Mucosa of stomach (tissue), 1 donor: ENCODE results near the gene GPR153.
"Not testable (repeated sequence)": the region's sequence is repeated elsewhere in the genome, so short reads cannot be mapped to it uniquely, and the experiment has no call there.

Source experiments
- H3K27me3 ChIP-seq: one replicate; pipeline ENCODE4 v1.7.0; 2013; ENCODE audit warnings: mild to moderate bottlenecking, low read length; ENCODE audit not compliant: control insufficient read depth, insufficient read depth
- H3K36me3 ChIP-seq: one replicate; pipeline ENCODE4 v1.7.0; 2013; ENCODE audit warnings: low read length; ENCODE audit not compliant: control insufficient read depth, insufficient read depth
- H3K4me1 ChIP-seq: one replicate; pipeline ENCODE4 v1.7.0; 2013; ENCODE audit warnings: mild to moderate bottlenecking, low read length; ENCODE audit not compliant: control insufficient read depth, insufficient read depth
- H3K4me3 ChIP-seq: one replicate; pipeline ENCODE4 v1.7.0; 2013; ENCODE audit warnings: low read length
- H3K9ac ChIP-seq: one replicate; pipeline ENCODE4 v1.7.0; 2013; ENCODE audit warnings: mild to moderate bottlenecking, low read length, moderate library complexity
- H3K9me3 ChIP-seq: one replicate; pipeline ENCODE4 v1.7.0; 2013; ENCODE audit warnings: mild to moderate bottlenecking, low read length, moderate library complexity; ENCODE audit not compliant: control insufficient read depth
- donor health status: Pancreatic carcinoma.

Gene GPR153

GRCh38 chr1:6225651-6226050 is 35.2 kb downstream of the GPR153 start:
- Histone ChIP-seq H3K36me3 (peaks cover 11% of the 10 kb centered on the region), H3K4me3 (no peak overlapping the region), H3K9me3 (no peaks in the 10 kb centered on the region), H3K9ac (no peak overlapping the region), H3K27me3 (no peaks in the 10 kb centered on the region), H3K4me1 (no peaks in the 10 kb centered on the region)

GRCh38 chr1:6224718-6225117 is 36.2 kb downstream of the GPR153 start:
- Histone ChIP-seq H3K4me1 (no peaks in the 10 kb centered on the region), H3K27me3 (no peaks in the 10 kb centered on the region), H3K9me3 (no peaks in the 10 kb centered on the region), H3K9ac (no peak overlapping the region), H3K4me3 (no peak overlapping the region), H3K36me3 (peaks cover 11% of the 10 kb centered on the region)

- peaks cover 11% of the 10 kb centered on the region for H3K36me3 ChIP-seq
- H3K4me3 ChIP-seq: no peak overlapping the region
- H3K9ac ChIP-seq: no peak overlapping the region
- no peaks in the 10 kb centered on the region for H3K27me3 ChIP-seq
- H3K4me1 ChIP-seq: no peaks in the 10 kb centered on the region
- no peaks in the 10 kb centered on the region for H3K9me3 ChIP-seq
These were observed 37.3 kb downstream of the GPR153 start for GRCh38 chr1:6223617-6224016.

- Histone ChIP-seq H3K27me3 (no peaks in the 10 kb centered on the region), H3K9ac (no peak overlapping the region), H3K4me1 (no peaks in the 10 kb centered on the region), H3K4me3 (no peak overlapping the region), H3K36me3 (peaks cover 11% of the 10 kb centered on the region), H3K9me3 (no peaks in the 10 kb centered on the region)
These were observed 38.3 kb downstream of the GPR153 start for GRCh38 chr1:6222636-6223035.

- Histone ChIP-seq H3K27me3 (no peaks in the 10 kb centered on the region), H3K9me3 (no peaks in the 10 kb centered on the region), H3K36me3 (peaks cover 4% of the 10 kb centered on the region), H3K4me3 (no peak overlapping the region), H3K4me1 (no peaks in the 10 kb centered on the region), H3K9ac (no peak overlapping the region)
These were observed 39.6 kb downstream of the GPR153 start for GRCh38 chr1:6221210-6221784.

- peaks cover 4% of the 10 kb centered on the region for H3K36me3 ChIP-seq
These were observed 40.7 kb downstream of the GPR153 start for GRCh38 chr1:6220236-6220635.

GRCh38 chr1:6219641-6220040 is 41.3 kb downstream of the GPR153 start:
- H3K27me3 ChIP-seq, H3K9me3 ChIP-seq, H3K36me3 ChIP-seq, H3K4me1 ChIP-seq, H3K9ac ChIP-seq, H3K4me3 ChIP-seq: not testable (repeated sequence)

More at GRCh38 chr1:6220236-6220635, 40.7 kb downstream of the GPR153 start:
- Histone ChIP-seq H3K4me3 (no peak overlapping the region), H3K4me1 (no peaks in the 10 kb centered on the region), H3K9me3 (no peaks in the 10 kb centered on the region), H3K27me3 (no peaks in the 10 kb centered on the region), H3K9ac (no peak overlapping the region)

GRCh38 chr1:6218375-6219164 is 42.3 kb downstream of the GPR153 start:
- H3K9me3 ChIP-seq: no peaks in the 10 kb centered on the region
- no peaks in the 10 kb centered on the region for H3K27me3 ChIP-seq
- peaks cover under 1% of the 10 kb centered on the region for H3K36me3 ChIP-seq
- H3K4me3 ChIP-seq: no peak overlapping the region
- no peak overlapping the region for H3K9ac ChIP-seq
- no peaks in the 10 kb centered on the region for H3K4me1 ChIP-seq

GRCh38 chr1:6212193-6212959 is 48.5 kb downstream of the GPR153 start:
- H3K36me3 ChIP-seq: no peaks in the 10 kb centered on the region
- no peak overlapping the region for H3K9ac ChIP-seq

GRCh38 chr1:6211731-6212130 is 49.2 kb downstream of the GPR153 start:
- Histone ChIP-seq H3K4me3 (no peak overlapping the region), H3K9ac (no peak overlapping the region), H3K36me3 (no peaks in the 10 kb centered on the region), H3K27me3 (peaks cover 8% of the 10 kb centered on the region), H3K4me1 (peaks cover 11% of the 10 kb centered on the region), H3K9me3 (no peaks in the 10 kb centered on the region)

More at GRCh38 chr1:6212193-6212959, 48.5 kb downstream of the GPR153 start:
- no peak overlapping the region for H3K4me3 ChIP-seq
- H3K9me3 ChIP-seq: no peaks in the 10 kb centered on the region
- peaks cover 2% of the 10 kb centered on the region for H3K27me3 ChIP-seq
- H3K4me1 ChIP-seq: peaks cover 7% of the 10 kb centered on the region

- H3K9ac ChIP-seq: no peak overlapping the region
- peaks cover 13% of the 10 kb centered on the region for H3K4me1 ChIP-seq
- H3K27me3 ChIP-seq: peaks cover 18% of the 10 kb centered on the region
These were observed 50.1 kb downstream of the GPR153 start for GRCh38 chr1:6210591-6211355.

More at GRCh38 chr1:6210591-6211355, 50.1 kb downstream of the GPR153 start:
- H3K9me3 ChIP-seq: no peaks in the 10 kb centered on the region
- no peak overlapping the region for H3K4me3 ChIP-seq
- no peaks in the 10 kb centered on the region for H3K36me3 ChIP-seq
